ENCODE data around the gene ARID3A.

ARID3A gene

DNA sequence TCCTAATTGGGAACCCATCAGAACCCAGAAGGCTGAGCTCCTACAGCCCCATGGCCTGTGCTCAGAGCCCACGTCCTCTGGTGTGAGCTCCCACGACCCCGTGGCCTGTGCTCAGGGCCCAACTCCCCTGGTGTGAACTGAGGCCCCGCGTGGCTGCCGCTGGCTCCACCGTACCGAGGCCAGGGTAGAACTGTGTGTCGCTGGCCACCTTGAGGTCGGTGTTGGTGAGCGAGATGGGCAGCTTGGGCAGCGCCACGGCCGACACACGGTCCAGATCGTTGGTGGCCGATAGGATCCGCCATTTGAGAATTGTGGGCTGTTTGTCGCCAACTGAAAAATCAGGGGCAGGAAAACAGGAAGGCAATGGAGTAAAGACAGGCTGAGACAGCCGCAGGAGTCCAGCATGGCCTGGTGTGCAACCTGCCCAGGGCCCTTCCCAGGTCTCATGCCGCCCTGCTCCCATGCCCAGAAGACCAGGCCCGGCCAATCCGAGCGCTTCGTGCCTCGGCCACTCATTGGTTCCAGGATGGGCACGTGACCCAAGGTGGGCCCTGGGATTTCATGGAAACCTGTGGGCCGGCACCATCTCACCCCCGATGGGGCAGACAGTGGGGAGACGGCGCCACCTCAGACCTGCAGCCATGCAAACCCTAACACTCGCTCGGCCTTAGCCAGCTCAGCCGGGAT lies 44.3 kb upstream of the ARID3A start:
- in situ Hi-C loops (cut with MboI; ENCODE audit: low sequenced_read_pairs, unreplicated experiment), result no loop called here
- no peak for DNase-seq (ENCODE audit: low spot score)
- TF ChIP-seq CTCF (IDR thresholded peaks at IDR 0.05; ENCODE audit: borderline replicate concordance, control extremely low read depth, extremely low read depth, insufficient read depth, missing control alignments), result no peak

GRCh38 chr19:882871-883497 lies 42.9 kb upstream of the ARID3A start:
- in situ Hi-C loops (cut with MboI; ENCODE audit: low sequenced_read_pairs, unreplicated experiment), result no loop called here
- DNase-seq (ENCODE audit: low spot score), result no peak
- TF ChIP-seq CTCF (IDR thresholded peaks at IDR 0.05; ENCODE audit: borderline replicate concordance, control extremely low read depth, extremely low read depth, insufficient read depth, missing control alignments), result no peak

DNA sequence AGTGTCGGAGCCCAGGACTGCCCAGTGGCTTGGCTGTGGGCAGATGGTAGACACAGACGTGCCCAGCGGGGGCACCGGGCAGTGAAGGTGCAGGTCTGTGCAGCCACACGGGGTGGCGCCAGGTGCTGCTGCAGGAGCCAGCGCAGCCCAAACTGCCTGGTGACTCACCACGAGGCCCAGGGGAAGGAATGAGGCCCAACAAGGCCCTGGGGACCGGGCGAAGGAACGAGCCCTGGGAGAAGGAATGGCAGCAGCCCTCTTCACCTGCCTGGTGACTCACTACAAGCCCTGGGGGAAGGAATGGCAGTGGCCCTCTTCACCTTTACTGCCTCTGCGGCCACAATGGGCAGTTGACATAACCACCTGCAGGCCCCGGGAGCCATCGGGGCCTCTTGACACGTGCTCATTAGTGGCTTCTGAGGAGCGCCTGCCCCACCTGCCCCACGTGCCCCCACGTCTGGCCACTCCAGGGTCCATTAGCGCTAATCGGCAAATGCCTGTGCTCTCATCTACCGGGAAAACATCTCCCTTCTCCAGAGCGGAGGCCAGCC lies 42.1 kb upstream of the ARID3A start:
- in situ Hi-C loops (cut with MboI; ENCODE audit: low sequenced_read_pairs, unreplicated experiment), result no loop called here
- TF ChIP-seq CTCF (IDR thresholded peaks at IDR 0.05; ENCODE audit: borderline replicate concordance, control extremely low read depth, extremely low read depth, insufficient read depth, missing control alignments), result no peak
- no peak for DNase-seq (ENCODE audit: low spot score)

GRCh38 chr19:884420-885211 lies 41.2 kb upstream of the ARID3A start:
- in situ Hi-C loops (cut with MboI; ENCODE audit: low sequenced_read_pairs, unreplicated experiment), result no loop called here
- DNase-seq (ENCODE audit: low spot score), result no peak
- no peak for TF ChIP-seq CTCF (IDR thresholded peaks at IDR 0.05; ENCODE audit: borderline replicate concordance, control extremely low read depth, extremely low read depth, insufficient read depth, missing control alignments)

- in situ Hi-C loops (cut with MboI; ENCODE audit: low sequenced_read_pairs, unreplicated experiment), result no loop called here
- TF ChIP-seq CTCF (IDR thresholded peaks at IDR 0.05; ENCODE audit: borderline replicate concordance, control extremely low read depth, extremely low read depth, insufficient read depth, missing control alignments), result no peak
- DNase-seq (ENCODE audit: low spot score), result no peak
These were observed 40.2 kb upstream of the ARID3A start for GRCh38 chr19:885536-886224.

DNA sequence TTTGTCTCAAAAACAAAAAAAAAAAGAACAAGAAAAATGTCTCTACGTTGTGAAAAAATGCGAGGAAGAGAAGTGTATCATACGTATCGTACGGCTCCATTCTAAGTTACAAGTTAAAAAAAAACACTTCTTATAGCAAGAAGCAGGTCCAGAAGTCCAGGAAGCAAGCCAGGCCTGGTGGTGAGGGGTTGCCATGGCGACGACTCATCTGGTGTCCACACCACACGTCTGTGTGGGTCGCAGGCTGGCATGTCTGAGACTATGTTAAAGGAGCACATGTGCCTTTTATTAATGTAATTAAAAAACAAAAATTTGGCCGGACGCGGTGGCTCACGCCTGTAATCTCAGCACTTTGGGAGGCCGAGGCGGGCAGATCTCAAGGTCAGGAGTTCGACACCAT lies 38.8 kb upstream of the ARID3A start:
- no peak for TF ChIP-seq CTCF (IDR thresholded peaks at IDR 0.05; ENCODE audit: borderline replicate concordance, control extremely low read depth, extremely low read depth, insufficient read depth, missing control alignments)
- in situ Hi-C loops (cut with MboI; ENCODE audit: low sequenced_read_pairs, unreplicated experiment), result no loop called here
- no peak for DNase-seq (ENCODE audit: low spot score)
